ENCODE data around the gene HTR4.

DNA sequence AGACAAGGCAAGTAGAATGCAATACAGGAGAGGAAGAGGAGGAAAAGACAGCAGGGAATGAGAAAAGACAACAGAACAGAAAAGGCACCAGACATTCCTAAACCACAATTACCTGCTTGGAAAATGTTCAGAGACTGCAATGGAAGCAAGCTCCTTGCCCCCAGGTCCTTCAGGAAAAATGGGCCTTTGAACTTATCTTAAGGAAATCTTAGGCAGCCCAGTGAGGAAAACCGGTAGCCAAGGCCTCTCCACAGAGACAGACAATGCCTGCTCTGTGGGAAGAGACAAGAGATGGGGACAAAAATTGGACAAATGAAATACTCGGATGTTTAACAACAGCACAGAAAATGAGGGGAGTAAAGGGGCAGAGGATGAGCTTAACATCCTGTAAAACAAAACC lies 31.2 kb downstream of the HTR4 start:
- TF ChIP-seq, protein P1, sequence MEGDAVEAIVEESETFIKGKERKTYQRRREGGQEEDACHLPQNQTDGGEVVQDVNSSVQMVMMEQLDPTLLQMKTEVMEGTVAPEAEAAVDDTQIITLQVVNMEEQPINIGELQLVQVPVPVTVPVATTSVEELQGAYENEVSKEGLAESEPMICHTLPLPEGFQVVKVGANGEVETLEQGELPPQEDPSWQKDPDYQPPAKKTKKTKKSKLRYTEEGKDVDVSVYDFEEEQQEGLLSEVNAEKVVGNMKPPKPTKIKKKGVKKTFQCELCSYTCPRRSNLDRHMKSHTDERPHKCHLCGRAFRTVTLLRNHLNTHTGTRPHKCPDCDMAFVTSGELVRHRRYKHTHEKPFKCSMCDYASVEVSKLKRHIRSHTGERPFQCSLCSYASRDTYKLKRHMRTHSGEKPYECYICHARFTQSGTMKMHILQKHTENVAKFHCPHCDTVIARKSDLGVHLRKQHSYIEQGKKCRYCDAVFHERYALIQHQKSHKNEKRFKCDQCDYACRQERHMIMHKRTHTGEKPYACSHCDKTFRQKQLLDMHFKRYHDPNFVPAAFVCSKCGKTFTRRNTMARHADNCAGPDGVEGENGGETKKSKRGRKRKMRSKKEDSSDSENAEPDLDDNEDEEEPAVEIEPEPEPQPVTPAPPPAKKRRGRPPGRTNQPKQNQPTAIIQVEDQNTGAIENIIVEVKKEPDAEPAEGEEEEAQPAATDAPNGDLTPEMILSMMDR (IDR thresholded peaks at IDR 0.05) = no peak
- no peak for TF ChIP-seq POLR2A (IDR thresholded peaks at IDR 0.05)

Data from lower leg skin (tissue), 3 donors.